GM19035 (cell line): ENCODE data around the gene CHST3.

Experiments
- ATAC-seq: cut with Tn5 transposase; IDR thresholded peaks from one replicate; pipeline ENCODE4 v1.9.1; 2021; ENCODE audit not compliant: unreplicated experiment

Gene CHST3

DNA sequence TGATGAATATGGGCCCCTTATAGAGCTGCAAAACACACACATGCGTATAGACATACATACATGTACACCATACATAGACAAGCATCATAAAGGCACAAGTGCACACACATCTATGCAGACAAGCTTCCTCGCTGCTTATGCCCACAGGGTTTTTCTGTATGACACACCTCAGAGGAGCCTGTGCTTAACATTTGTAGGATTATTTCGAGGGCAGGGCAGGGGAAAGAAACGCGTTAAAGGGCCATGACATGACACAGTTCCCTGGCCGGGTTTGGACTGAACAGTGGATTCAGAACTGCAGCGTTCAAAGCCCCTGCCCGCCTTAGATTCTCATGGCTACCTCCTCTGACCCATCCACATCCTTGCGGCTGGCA is 44.8 kb downstream of the CHST3 start:
- ATAC-seq, result no peak

- no peak for ATAC-seq
These were observed 45.4 kb downstream of the CHST3 start for GRCh38 chr10:72009425-72010081.

DNA sequence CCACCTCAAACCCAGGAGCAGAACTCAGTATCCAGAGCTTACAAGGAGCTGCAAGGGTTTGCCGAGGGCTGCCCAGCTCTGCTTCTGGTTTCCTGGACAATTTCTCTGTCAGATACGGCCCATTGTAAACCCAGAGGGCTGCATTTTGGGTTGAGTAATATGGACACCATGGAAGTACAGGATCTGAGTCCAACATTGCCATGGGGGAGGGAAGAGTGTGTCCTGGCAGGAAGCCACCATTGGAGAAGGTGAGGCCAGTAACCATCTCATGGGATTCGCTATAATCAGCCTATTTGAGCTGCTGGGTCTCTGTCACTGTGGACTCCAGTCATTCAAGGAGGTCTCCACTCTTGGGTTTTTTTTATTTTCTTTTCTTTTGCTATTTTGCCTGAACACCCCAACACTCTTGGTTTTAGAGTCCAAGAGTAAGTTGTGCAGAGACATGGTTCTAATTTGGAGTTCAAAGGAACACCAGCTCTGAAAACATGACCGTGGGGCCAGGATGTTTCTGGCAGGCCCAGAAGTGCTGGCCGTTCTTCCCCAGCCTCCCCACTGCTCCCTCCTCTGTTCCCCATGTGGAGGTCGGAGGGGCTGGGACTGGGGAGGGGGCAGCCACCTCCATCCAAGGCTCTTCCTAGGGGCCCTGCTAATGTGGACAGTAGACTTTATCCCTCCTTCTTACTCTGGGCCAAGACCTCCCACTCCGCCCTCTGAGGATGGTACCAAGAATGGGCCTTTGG is 46.2 kb downstream of the CHST3 start:
- ATAC-seq, result no peak

GRCh38 chr10:72011016-72011415 is 46.8 kb downstream of the CHST3 start:
- ATAC-seq, result no peak

GRCh38 chr10:72011468-72011867 is 47.3 kb downstream of the CHST3 start:
- no peak for ATAC-seq

DNA sequence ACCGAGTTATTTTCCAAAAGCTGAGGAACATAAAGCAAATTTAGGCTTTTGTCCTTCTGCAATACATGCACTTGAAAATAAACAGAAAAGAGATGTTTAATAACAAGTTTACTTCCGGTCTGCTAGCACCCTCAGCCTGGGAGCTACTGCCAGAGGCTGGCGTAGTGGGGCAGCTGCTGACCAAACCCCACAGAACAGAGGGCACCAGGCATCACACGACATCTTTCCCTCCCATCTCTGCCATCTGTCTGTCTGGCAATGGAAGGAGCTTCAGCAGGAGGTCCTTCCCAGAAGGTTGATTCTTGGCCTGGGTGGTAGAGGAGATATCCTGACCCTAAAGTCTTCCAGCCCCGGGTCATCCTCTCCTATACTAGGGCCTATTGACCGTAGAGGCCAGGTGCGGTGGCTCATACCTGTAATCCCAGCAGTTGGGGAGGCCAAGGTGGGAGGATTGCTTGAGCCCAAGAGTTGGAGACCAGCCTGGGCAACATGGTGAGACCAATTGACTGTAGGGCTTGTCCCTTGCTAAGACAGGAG is 47.8 kb downstream of the CHST3 start:
- ATAC-seq, result no peak

GRCh38 chr10:72012796-72013195 is 48.6 kb downstream of the CHST3 start:
- no peak for ATAC-seq

DNA sequence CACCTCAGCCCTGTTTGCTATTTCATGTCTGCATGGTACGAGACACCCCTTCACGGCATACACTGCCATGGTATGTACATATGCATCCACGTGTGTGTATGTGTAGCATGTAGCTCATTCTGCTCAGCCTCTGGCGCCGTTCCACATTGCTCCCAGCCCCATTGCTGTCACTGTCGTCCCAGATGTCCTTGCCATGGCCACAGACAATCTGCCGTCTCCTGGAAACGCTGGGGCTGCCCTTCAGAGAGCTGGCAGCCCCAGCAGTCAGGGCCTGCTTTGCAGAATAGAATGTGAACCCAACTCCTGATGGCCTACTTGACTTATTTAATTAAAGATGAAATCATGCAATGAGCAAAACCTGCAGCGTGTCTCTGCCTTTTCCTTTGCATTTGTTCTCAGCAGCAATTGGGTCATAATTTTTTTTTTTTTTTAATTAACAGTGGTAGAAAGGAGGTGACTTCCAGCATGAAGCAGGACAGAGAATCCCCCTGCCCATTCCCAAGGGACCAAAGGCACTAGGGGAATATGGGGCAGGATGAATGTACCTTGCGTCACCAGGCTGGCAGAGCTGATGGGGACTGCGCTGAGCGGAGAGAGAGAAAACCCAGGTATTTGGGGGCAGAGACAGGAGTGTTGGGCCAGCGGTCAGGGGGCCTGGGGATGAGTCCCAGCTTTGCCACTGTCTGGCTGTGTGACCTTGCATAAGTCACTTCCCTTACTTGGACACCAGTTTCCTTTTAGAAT is 49.2 kb downstream of the CHST3 start:
- ATAC-seq, result no peak

DNA sequence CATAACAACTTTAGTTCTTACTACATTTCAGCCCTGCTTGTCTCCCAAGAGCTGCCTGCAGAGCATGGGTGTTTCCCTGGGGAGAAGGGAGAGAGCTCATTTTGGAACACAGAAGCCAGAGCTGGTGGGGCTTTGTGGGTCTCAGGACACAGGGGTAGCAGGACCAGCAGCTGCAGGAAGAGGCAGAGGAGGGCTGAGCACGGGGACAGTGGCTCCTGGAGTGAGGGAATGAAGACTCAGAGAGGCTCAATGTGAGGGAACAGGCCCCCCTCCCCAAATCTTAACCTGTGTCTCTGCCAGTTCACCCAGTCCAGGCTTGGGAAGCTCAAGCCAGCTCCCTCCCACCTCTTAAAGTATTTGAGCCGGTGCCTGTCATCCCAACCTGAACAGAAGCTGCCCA is 50.0 kb downstream of the CHST3 start:
- ATAC-seq, result no peak

DNA sequence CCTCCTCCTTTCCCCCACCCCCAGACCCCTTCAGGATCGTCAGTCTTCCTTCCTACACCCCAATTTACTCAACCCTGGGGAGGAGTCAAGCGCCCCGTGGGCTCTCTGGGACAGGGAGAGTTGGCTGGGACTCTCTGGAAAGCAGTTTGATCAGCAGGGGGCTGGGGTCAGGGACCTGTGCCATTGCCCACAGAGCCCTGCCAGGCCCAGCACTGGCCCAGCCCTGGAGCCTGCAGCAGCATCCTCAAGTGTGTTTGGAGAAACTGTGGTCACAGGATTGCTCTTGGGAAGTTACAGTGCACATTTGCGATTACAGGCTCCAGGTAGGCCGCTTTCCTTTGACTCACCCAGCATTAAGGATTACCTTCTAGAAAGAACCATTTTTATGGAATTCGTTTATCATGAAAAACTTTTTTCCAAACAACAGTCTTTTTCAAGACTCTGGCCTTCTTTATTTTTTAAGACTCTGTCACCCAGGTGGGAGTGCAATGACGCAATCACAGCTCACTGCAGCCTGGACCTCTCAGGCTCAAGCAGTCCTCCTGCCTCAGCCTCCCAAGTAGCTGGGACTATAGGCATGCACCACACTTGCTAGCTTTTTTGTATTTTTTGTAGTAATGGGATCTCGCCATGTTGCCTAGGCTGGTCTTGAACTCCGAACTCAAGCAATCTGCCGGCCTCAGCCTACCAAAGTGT is 50.7 kb downstream of the CHST3 start:
- ATAC-seq, result no peak

DNA sequence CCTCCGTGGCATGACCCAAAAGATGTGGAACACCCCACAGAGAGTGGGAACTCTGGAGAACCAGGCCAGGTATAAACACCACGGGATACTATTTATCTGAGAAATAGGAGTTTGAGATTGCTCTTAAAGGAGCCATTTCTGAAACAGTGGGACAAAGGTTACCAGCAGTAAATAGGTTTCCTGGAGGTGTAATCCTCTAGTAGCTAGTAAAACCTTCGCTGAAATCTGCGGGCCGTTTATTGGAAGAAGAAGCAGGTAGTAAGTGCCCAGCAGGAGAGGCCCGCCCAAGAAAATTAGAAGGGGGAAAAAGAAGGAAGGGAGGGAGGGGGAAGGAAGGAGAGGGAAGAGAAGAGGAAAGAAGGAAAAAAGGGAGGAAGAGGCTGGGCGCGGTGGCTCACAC is 51.6 kb downstream of the CHST3 start:
- ATAC-seq, result no peak

- ATAC-seq, result no peak
These were observed 52.6 kb downstream of the CHST3 start for GRCh38 chr10:72016608-72017300.

GRCh38 chr10:72019085-72019876 is 55.1 kb downstream of the CHST3 start:
- no peak for ATAC-seq

- no peak for ATAC-seq
These were observed 57.0 kb downstream of the CHST3 start for GRCh38 chr10:72020914-72021809.

- no peak for ATAC-seq
These were observed 58.0 kb downstream of the CHST3 start for GRCh38 chr10:72022228-72022627.

DNA sequence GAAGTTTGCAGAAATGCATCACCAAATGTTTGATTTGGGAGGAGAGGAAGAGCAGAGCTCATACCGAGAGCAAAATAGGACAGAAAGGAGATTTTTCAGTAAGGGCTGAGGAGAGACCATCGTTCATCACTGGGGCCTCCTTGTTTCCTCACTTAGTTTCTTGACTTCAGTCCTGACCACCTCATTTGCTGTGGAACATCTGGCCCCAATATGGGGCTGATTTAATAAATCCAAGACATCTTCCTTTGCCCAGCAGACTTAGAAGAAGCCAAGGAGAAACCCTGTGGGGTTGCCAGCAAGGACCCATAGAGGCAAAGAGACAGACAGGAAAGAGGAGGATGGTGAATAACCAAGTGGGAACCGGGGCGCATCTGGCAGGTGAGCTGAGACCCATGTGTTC is 60.4 kb downstream of the CHST3 start:
- no peak for ATAC-seq

- no peak for ATAC-seq
These were observed 61.2 kb downstream of the CHST3 start for GRCh38 chr10:72025400-72025799.

- ATAC-seq, result no peak
These were observed 61.6 kb downstream of the CHST3 start for GRCh38 chr10:72025832-72026231.
